K562 (cell line): ENCODE results near the gene ZMIZ1. TPM values are rescaled to one million over a fixed set of nuclear protein-coding genes. Genes with fewer than 3 reads are reported as not detected.

Source experiments
- BDP1 ChIP-seq: IDR thresholded peaks from 3 replicates; pipeline ENCODE4 v1.6.1; 2011; ENCODE audit not compliant: insufficient read length, insufficient read depth
- DPF2 ChIP-seq: fragments of 450-650 bp; IDR thresholded peaks from 2 replicates; pipeline ENCODE4 v1.6.1; 2016
- E2F6 ChIP-seq, 2 experiments: IDR thresholded peaks; 2 replicates each; pipeline ENCODE4 v1.6.1; 2011; ENCODE audit warnings: borderline replicate concordance in 1 of 2, control low read depth in 1 of 2, low read depth in 1 of 2, low read length in 1 of 2, mild to moderate bottlenecking in 1 of 2, mixed read lengths in 1 of 2, moderate library complexity in 1 of 2; ENCODE audit not compliant: insufficient read depth in 1 of 2, insufficient read length in 1 of 2, poor library complexity in 1 of 2, severe bottlenecking in 1 of 2; ENCODE audit errors: extremely low read depth in 1 of 2
- ESRRA ChIP-seq: fragments of 450-650 bp; IDR thresholded peaks from 2 replicates; pipeline ENCODE4 v1.6.1; 2014; ENCODE audit warnings: low read depth, mild to moderate bottlenecking, moderate library complexity, borderline replicate concordance
- JUND ChIP-seq, 2 experiments: IDR thresholded peaks; 2 replicates in 1 of 2; 3 replicates in 1 of 2; pipeline ENCODE4 v1.6.1; 2011; ENCODE audit warnings: borderline replicate concordance in 2 of 2, low read depth in 2 of 2, low read length in 2 of 2, improper control_type of control experiment in 1 of 2, missing biosample characterization in 1 of 2, missing genetic modification characterization in 1 of 2, missing genetic modification reagents in 1 of 2
- KDM5B ChIP-seq: fragments of 200-600 bp; sonication (generic); IDR thresholded peaks from 2 replicates; pipeline ENCODE4 v1.6.1; 2012; ENCODE audit warnings: low read depth, mild to moderate bottlenecking, moderate library complexity, low read length, control low read depth, inconsistent platforms; ENCODE audit not compliant: insufficient replicate concordance
- RCOR1 ChIP-seq, 2 experiments: IDR thresholded peaks; 2 replicates each; pipeline ENCODE4 v1.6.1; 2012; ENCODE audit warnings: low read depth in 2 of 2, low read length in 2 of 2, borderline replicate concordance in 1 of 2, improper control_type of control experiment in 1 of 2
- TOE1 ChIP-seq, 2 experiments: fragments of 450-650 bp in 1 of 2; sonication (generic) in 1 of 2; formaldehyde crosslinking in 1 of 2; IDR thresholded peaks; 2 replicates each; pipeline versions ENCODE4 v1.7.1 to v1.8.0; 2016 to 2022; ENCODE audit warnings: borderline replicate concordance in 2 of 2, mild to moderate bottlenecking in 2 of 2, antibody characterized with exemption in 1 of 2, inconsistent platforms in 1 of 2, low read depth in 1 of 2, missing genetic modification reagents in 1 of 2, moderate library complexity in 1 of 2
- TRIM28 ChIP-seq: fragments of 450-650 bp; IDR thresholded peaks from 2 replicates; pipeline ENCODE4 v1.6.1; 2017
- UBTF ChIP-seq, 2 experiments: IDR thresholded peaks; 2 replicates each; pipeline ENCODE4 v1.6.1; 2012; ENCODE audit warnings: improper control_type of control experiment in 2 of 2, low read depth in 2 of 2, low read length in 2 of 2, borderline replicate concordance in 1 of 2
- ZBTB7A ChIP-seq: IDR thresholded peaks from 2 replicates; pipeline ENCODE4 v1.6.1; 2011; ENCODE audit warnings: low read depth, mild to moderate bottlenecking, low read length, moderate library complexity, borderline replicate concordance; ENCODE audit not compliant: control insufficient read depth
- ZNF263 ChIP-seq: sonication (generic); formaldehyde crosslinking; IDR thresholded peaks from 2 replicates; pipeline ENCODE4 v1.8.0; 2022; ENCODE audit warnings: mild to moderate bottlenecking, missing genetic modification reagents, borderline replicate concordance
- ZNF589 ChIP-seq: fragments of 200-800 bp; sonication (Bioruptor generic); IDR thresholded peaks from 2 replicates; pipeline ENCODE4 v1.6.1; 2016; ENCODE audit warnings: low read depth, missing genetic modification characterization, missing compliant biosample characterization
- polyA plus RNA-seq, 8 experiments: library from polyadenylated mRNA; depleted of rRNA in 4 of 8; stranded (reverse) in 5 of 8; unstranded in 3 of 8; fragments of >200 nt; fragmentation: Nextera tagmentation in 2 of 8; fragmentation: Illumina TruSeq in 1 of 8; extraction: Ambion mirVana in 2 of 8; extraction: Trizol in 1 of 8; gene quantifications; 2 replicates each; pipeline versions ENCODE4 v1.2.1 to v1.2.3, GENCODE V29; 2011 to 2014; ENCODE audit warnings: inconsistent platforms in 1 of 8, missing spikeins in 1 of 8
- total RNA-seq, 7 experiments: library from RNA; depleted of rRNA in 6 of 7; stranded (reverse); fragments of >200 nt in 6 of 7; fragmentation: Illumina TruSeq in 2 of 7; extraction: Trizol in 2 of 7; gene quantifications; 2 replicates each; pipeline versions ENCODE4 v1.2.1 to v1.2.3, GENCODE V29; 2011 to 2021; ENCODE audit warnings: low replicate concordance in 1 of 7
- TF ChIP-seq, protein P1 (sequence below): fragments of 450-650 bp; IDR thresholded peaks from 2 replicates; pipeline ENCODE4 v1.6.1; 2017; ENCODE audit warnings: antibody characterized with exemption, mild to moderate bottlenecking

The ZMIZ1 gene
- total and polyA plus RNA-seq, 9 of the 15 experiments (the other 6 are each of a cell fraction or from before 2014, with no cell fraction given) = 1.0 to 37.3 (median 4.3) TPM

DNA sequence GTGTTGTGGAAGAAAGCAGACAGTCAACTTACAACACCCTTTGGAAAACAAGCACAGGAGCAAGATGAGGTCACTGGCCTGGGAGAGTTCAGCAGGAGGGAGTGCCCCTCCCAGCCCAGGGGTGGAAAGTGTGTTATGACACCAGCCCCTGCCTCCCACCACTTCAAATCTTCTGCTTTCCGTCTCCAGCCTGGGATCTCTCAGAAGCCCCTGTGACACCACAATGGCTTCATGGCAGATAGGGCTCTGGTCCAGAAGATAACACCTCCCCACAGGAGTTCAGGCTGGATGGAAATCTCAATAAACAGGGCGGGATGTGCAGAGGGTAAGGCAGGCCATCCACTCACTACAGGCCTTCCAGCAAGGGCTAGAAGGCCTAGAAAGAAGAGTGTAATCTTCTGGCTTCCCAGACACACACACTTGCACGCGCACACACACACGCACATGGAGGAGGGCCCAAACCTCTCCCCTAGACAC lies 48.7 kb upstream of the ZMIZ1 start (continued):
- TF ChIP-seq, protein P1, sequence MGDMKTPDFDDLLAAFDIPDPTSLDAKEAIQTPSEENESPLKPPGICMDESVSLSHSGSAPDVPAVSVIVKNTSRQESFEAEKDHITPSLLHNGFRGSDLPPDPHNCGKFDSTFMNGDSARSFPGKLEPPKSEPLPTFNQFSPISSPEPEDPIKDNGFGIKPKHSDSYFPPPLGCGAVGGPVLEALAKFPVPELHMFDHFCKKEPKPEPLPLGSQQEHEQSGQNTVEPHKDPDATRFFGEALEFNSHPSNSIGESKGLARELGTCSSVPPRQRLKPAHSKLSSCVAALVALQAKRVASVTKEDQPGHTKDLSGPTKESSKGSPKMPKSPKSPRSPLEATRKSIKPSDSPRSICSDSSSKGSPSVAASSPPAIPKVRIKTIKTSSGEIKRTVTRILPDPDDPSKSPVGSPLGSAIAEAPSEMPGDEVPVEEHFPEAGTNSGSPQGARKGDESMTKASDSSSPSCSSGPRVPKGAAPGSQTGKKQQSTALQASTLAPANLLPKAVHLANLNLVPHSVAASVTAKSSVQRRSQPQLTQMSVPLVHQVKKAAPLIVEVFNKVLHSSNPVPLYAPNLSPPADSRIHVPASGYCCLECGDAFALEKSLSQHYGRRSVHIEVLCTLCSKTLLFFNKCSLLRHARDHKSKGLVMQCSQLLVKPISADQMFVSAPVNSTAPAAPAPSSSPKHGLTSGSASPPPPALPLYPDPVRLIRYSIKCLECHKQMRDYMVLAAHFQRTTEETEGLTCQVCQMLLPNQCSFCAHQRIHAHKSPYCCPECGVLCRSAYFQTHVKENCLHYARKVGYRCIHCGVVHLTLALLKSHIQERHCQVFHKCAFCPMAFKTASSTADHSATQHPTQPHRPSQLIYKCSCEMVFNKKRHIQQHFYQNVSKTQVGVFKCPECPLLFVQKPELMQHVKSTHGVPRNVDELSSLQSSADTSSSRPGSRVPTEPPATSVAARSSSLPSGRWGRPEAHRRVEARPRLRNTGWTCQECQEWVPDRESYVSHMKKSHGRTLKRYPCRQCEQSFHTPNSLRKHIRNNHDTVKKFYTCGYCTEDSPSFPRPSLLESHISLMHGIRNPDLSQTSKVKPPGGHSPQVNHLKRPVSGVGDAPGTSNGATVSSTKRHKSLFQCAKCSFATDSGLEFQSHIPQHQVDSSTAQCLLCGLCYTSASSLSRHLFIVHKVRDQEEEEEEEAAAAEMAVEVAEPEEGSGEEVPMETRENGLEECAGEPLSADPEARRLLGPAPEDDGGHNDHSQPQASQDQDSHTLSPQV = peak; percentile 64; the same call in 1 of the 2 replicates
- peak; percentile 60 for TF ChIP-seq KDM5B
- TF ChIP-seq DPF2 = peak; percentile 94
- peak; percentile 92 for TF ChIP-seq ZBTB7A
- TF ChIP-seq UBTF (IDR thresholded peaks at IDR 0.05; ENCODE audit: borderline replicate concordance in 1 of 2, low read depth in 2 of 2, low read length in 2 of 2) = no peak
- peak; percentile 88 to 92 for TF ChIP-seq RCOR1 (IDR thresholded peaks at IDR 0.05; ENCODE audit: borderline replicate concordance in 1 of 2, low read depth in 2 of 2, low read length in 2 of 2)
- peak; percentile 51 for TF ChIP-seq ESRRA
- TF ChIP-seq E2F6 (IDR thresholded peaks at IDR 0.05; ENCODE audit: borderline replicate concordance in 1 of 2, extremely low read depth in 1 of 2, insufficient read depth in 1 of 2, insufficient read length in 1 of 2, low read depth in 1 of 2, low read length in 1 of 2, poor library complexity in 1 of 2, severe bottlenecking in 1 of 2) = peak in 1 of 2 experiments; percentile 34
- TF ChIP-seq JUND (IDR thresholded peaks at IDR 0.05; ENCODE audit: borderline replicate concordance, low read depth, low read length) = peak; percentile 91
- TF ChIP-seq JUND (tag; IDR thresholded peaks at IDR 0.05; ENCODE audit: borderline replicate concordance, low read depth, low read length) = peak; percentile 88; the same call in 2 of the 3 replicates
- no peak for TF ChIP-seq TRIM28
- TF ChIP-seq ZNF263 (CRISPR knock-in tag) = 0 out of 2 replicates have a peak, but pooled peaks have one; percentile 33
- TF ChIP-seq TOE1 (IDR thresholded peaks at IDR 0.05; ENCODE audit: borderline replicate concordance) = 0 out of 2 replicates have a peak, but pooled peaks have one; percentile 60
- no peak for TF ChIP-seq TOE1 (CRISPR knock-in tag; IDR thresholded peaks at IDR 0.05; ENCODE audit: borderline replicate concordance, low read depth)
- no peak for TF ChIP-seq BDP1
- TF ChIP-seq ZNF589 (CRISPR knock-in tag) = 0 out of 2 replicates have a peak, but pooled peaks have one; percentile 26
